ENCODE measurements around the gene CCDC69.

DNA sequence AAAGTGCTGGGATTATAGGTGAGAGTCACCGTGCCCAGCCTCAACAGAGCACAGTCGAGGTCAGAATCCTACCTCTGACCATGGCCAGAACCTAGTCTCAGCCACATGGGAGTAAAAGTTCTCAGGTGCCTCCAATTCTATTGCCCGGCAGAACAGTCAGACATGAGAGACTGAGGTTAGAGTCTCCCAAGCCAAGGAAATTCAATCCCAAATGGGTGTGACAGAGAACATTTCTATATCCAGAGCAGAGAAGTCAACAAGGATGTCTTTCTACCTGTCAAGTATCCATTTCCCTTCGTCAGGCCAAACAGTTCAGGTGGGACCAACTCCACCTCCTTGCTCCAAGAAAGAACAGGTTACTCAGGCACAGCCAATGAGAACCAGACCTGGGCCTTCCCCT lies 76.9 kb downstream of the CCDC69 start:
- TF ChIP-seq, protein P1, sequence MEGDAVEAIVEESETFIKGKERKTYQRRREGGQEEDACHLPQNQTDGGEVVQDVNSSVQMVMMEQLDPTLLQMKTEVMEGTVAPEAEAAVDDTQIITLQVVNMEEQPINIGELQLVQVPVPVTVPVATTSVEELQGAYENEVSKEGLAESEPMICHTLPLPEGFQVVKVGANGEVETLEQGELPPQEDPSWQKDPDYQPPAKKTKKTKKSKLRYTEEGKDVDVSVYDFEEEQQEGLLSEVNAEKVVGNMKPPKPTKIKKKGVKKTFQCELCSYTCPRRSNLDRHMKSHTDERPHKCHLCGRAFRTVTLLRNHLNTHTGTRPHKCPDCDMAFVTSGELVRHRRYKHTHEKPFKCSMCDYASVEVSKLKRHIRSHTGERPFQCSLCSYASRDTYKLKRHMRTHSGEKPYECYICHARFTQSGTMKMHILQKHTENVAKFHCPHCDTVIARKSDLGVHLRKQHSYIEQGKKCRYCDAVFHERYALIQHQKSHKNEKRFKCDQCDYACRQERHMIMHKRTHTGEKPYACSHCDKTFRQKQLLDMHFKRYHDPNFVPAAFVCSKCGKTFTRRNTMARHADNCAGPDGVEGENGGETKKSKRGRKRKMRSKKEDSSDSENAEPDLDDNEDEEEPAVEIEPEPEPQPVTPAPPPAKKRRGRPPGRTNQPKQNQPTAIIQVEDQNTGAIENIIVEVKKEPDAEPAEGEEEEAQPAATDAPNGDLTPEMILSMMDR (IDR thresholded peaks at IDR 0.05 in 4 of 5, conservative IDR thresholded peaks at IDR 0.05 in 1 of 5) = no peak
- TF ChIP-seq POLR2A (IDR thresholded peaks at IDR 0.05) = no peak

Measured in gastrocnemius medialis (tissue), 4 donors.